OCI-LY1 (cell line): ENCODE measurements around the gene PPP1R14B.

Source experiments
- H2AFZ ChIP-seq: fragments of 200-600 bp; sonication (generic), shearing (Covaris generic); 2 replicates; pipeline ENCODE4 v1.6.0; 2014; ENCODE audit warnings: antibody characterized with exemption, mild to moderate bottlenecking, low read length
- H3F3A ChIP-seq: fragments of 200-600 bp; sonication (generic), shearing (Covaris generic); 2 replicates; pipeline ENCODE4 v1.6.0; 2014; ENCODE audit warnings: mild to moderate bottlenecking, antibody characterized with exemption, low read length, moderate library complexity; ENCODE audit not compliant: insufficient read depth
- H3K27ac ChIP-seq: fragments of 200-600 bp; sonication (generic); 2 replicates; pipeline ENCODE4 v1.5.1; 2014; ENCODE audit warnings: low read length, mixed run types, mild to moderate bottlenecking, low read depth; ENCODE audit not compliant: poor library complexity, severe bottlenecking
- H3K27me3 ChIP-seq: fragments of 200-600 bp; sonication (generic); 2 replicates; pipeline ENCODE4 v1.6.0; 2014; ENCODE audit warnings: antibody characterized with exemption, mild to moderate bottlenecking, low read length, moderate library complexity; ENCODE audit not compliant: insufficient read depth
- H3K36me3 ChIP-seq: fragments of 200-600 bp; sonication (generic); 2 replicates; pipeline ENCODE4 v1.6.1; 2014; ENCODE audit warnings: mild to moderate bottlenecking, antibody characterized with exemption, low read length, moderate library complexity, mixed read lengths; ENCODE audit not compliant: insufficient read depth
- H3K4me1 ChIP-seq: fragments of 200-600 bp; sonication (generic); 2 replicates; pipeline ENCODE4 v1.5.1; 2014; ENCODE audit warnings: mild to moderate bottlenecking, low read length, moderate library complexity; ENCODE audit not compliant: insufficient read depth, severe bottlenecking
- H3K4me2 ChIP-seq: fragments of 200-600 bp; sonication (generic), shearing (Covaris generic); 2 replicates; pipeline ENCODE4 v1.6.1; 2014; ENCODE audit warnings: low read length
- H3K4me3 ChIP-seq: fragments of 200-600 bp; sonication (generic); 2 replicates; pipeline ENCODE4 v1.5.1; 2014; ENCODE audit warnings: low read length, low read depth, mild to moderate bottlenecking, mixed read lengths; ENCODE audit not compliant: poor library complexity, severe bottlenecking
- H3K79me2 ChIP-seq: fragments of 200-600 bp; shearing (Covaris generic); 2 replicates; pipeline ENCODE4 v1.6.1; 2016; ENCODE audit warnings: mixed run types, low read length, mixed read lengths; ENCODE audit not compliant: insufficient read depth
- H3K9ac ChIP-seq: fragments of 200-600 bp; sonication (generic), shearing (Covaris generic); 2 replicates; pipeline ENCODE4 v1.6.1; 2014; ENCODE audit warnings: mild to moderate bottlenecking, low read length, mixed read lengths
- H3K9me2 ChIP-seq: fragments of 200-600 bp; sonication (generic), shearing (Covaris generic); 2 replicates; pipeline ENCODE4 v1.6.1; 2014; ENCODE audit warnings: low read depth, mild to moderate bottlenecking, low read length, mixed read lengths
- H3K9me3 ChIP-seq: fragments of 200-600 bp; shearing (Covaris generic); 2 replicates; pipeline ENCODE4 v1.6.1; 2014; ENCODE audit warnings: low read length, mixed read lengths
- H4K20me1 ChIP-seq: fragments of 200-600 bp; sonication (generic), shearing (Covaris generic); 2 replicates; pipeline ENCODE4 v1.6.0; 2016; ENCODE audit warnings: mild to moderate bottlenecking, low read length; ENCODE audit not compliant: insufficient read depth
- CTCF ChIP-seq: fragments of 200-600 bp; sonication (generic), shearing (Covaris generic); IDR thresholded peaks from 2 replicates; pipeline ENCODE4 v1.5.1; 2017; ENCODE audit warnings: mild to moderate bottlenecking, antibody characterized with exemption, low read length, moderate library complexity, mixed read lengths
- EZH2 ChIP-seq: fragments of 200-600 bp; sonication (generic), shearing (Covaris generic); IDR thresholded peaks from 2 replicates; pipeline ENCODE4 v1.8.0; 2017; ENCODE audit warnings: borderline replicate concordance, mixed run types, mild to moderate bottlenecking, antibody characterized with exemption, low read length, moderate library complexity, mixed read lengths

PPP1R14B gene

GRCh38 chr11:64204080-64204440 lies 42.7 kb downstream of the PPP1R14B start:
- Histone ChIP-seq H3K27ac (no peak overlapping the region), H3K36me3 (peaks cover 76% of the 10 kb centered on the region), H2AFZ (no peak overlapping the region), H3K79me2 (no peaks in the 10 kb centered on the region), H3K4me3 (no peak overlapping the region), H4K20me1 (no peaks in the 10 kb centered on the region), H3K4me2 (no peak overlapping the region), H3K9ac (no peak overlapping the region), H3K9me3 (no peaks in the 10 kb centered on the region), H3F3A (no peaks in the 10 kb centered on the region), H3K27me3 (no peaks in the 10 kb centered on the region), H3K9me2 (no peaks in the 10 kb centered on the region), H3K4me1 (peaks cover 39% of the 10 kb centered on the region)
- no peak for TF ChIP-seq CTCF
- no peak for TF ChIP-seq EZH2

GRCh38 chr11:64203421-64204079 lies 43.2 kb downstream of the PPP1R14B start:
- Histone ChIP-seq H3K9me2 (no peaks in the 10 kb centered on the region), H3K9ac (no peak overlapping the region), H3K27ac (no peak overlapping the region), H3K4me2 (no peak overlapping the region), H4K20me1 (no peaks in the 10 kb centered on the region), H3K9me3 (no peaks in the 10 kb centered on the region), H3F3A (no peaks in the 10 kb centered on the region), H2AFZ (no peak overlapping the region), H3K4me3 (no peak overlapping the region), H3K27me3 (no peaks in the 10 kb centered on the region), H3K36me3 (peaks cover 76% of the 10 kb centered on the region), H3K79me2 (no peaks in the 10 kb centered on the region), H3K4me1 (peaks cover 34% of the 10 kb centered on the region)
- TF ChIP-seq EZH2: no peak
- TF ChIP-seq CTCF: no peak

- no peak for TF ChIP-seq EZH2
- TF ChIP-seq CTCF: no peak
- H3K9ac ChIP-seq: no peak overlapping the region
- H3K4me1 ChIP-seq: peaks cover 28% of the 10 kb centered on the region
- no peak overlapping the region for H2AFZ ChIP-seq
- H3K4me3 ChIP-seq: no peak overlapping the region
- H3K36me3 ChIP-seq: peaks cover 78% of the 10 kb centered on the region
- H3K27me3 ChIP-seq: no peaks in the 10 kb centered on the region
- H3K27ac ChIP-seq: no peak overlapping the region
- H3K4me2 ChIP-seq: no peak overlapping the region
- no peaks in the 10 kb centered on the region for H3K9me3 ChIP-seq
- no peaks in the 10 kb centered on the region for H3F3A ChIP-seq
- H3K9me2 ChIP-seq: no peaks in the 10 kb centered on the region
- H4K20me1 ChIP-seq: no peaks in the 10 kb centered on the region
- H3K79me2 ChIP-seq: no peaks in the 10 kb centered on the region
These were observed 43.8 kb downstream of the PPP1R14B start for GRCh38 chr11:64202992-64203391.
